HTR-8/SVneo (cell line): Measurements from ENCODE around the gene FBXW12.

Source experiments
- DNase-seq: peaks from one replicate; pipeline ENCODE4 v3.0.0; 2011; ENCODE audit warnings: low spot score, mixed read lengths; ENCODE audit not compliant: insufficient read length
- FAIRE-seq: peaks from 2 replicates; lab custom pipeline; 2011; peaks lifted over from hg19 to GRCh38; lab: Jason Lieb, UNC

FBXW12 gene

DNA sequence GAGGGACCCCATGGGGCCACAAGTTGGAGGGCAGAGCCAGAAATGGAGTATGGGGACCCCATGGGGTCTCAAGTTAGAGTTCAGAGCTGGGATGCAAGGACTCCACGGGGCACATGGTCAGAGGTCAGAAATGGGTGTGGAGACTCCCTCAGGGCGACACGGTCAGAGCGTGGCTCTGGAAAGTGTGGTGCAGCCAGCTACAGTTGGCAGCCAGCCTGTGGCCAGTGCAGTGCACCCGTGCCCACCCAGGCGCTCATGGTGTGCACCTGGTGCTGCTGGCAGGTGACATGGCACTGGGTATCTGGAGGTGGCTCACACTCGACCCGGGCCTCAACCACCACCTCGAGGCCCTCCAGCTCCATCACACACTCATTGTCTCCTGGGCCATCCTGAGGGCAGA, 46.6 kb downstream of the FBXW12 start:
- no peak for FAIRE-seq
- DNase-seq = no peak

DNA sequence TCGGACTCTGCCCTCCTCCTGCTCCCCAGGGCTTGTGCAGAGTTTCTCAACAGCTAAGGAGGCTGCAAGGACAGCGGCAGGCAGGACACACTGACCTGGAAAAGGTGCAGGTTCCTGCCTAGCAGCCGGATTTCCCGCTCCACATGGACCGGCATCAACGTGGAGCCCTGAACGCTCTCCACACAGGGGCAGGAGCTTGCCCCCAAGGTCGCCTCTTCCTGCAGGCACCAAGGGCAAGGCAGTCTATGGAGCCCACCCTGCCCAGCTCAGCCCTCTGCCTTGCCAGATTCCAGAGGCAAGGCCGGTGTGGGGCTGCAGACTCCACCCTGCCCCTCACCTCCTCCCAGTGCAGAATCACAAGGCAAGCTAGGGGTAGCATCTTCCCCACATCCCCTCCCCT, 47.1 kb downstream of the FBXW12 start:
- no peak for FAIRE-seq
- DNase-seq = no peak

DNA sequence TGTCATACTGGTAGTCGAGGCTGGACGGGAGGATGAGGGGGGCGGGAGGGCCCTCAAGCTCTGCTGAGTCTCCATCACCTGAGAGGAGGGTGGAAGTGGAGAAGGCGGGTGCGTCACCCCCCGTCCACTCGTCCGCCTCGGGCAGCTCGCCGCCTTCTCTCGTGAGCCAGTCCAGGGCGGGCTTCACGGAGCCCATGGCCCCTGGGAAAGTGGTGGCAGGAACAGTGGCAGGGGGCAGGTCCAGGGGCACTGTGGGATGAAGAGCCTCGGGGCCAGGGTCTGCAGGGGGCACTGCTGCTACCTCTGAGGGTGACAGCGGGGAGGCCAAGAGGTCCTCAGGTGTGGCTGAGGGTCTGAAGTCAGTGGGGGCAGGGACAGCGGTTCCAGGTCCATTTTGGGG, 47.6 kb downstream of the FBXW12 start:
- no peak for FAIRE-seq
- DNase-seq = no peak

DNA sequence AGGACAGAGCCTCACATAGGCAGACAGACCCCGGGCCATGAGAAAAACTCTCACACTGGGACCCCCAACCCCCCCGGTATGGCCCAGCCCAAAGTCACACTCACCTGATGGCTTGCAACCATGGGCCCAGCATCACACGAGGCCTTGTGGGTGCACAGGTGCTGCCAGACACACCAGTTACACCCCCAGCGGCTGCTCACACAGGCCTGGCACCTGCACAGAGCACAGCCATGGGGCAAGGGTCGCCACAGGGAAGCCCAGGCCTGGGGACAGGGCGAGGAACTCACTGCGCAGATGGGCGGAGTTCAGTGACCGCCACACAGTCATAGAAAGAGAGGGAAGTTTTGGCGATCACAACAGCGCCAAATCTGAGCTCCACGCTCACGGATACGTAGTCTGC, 48.5 kb downstream of the FBXW12 start:
- DNase-seq (no peak), FAIRE-seq (no peak)

DNA sequence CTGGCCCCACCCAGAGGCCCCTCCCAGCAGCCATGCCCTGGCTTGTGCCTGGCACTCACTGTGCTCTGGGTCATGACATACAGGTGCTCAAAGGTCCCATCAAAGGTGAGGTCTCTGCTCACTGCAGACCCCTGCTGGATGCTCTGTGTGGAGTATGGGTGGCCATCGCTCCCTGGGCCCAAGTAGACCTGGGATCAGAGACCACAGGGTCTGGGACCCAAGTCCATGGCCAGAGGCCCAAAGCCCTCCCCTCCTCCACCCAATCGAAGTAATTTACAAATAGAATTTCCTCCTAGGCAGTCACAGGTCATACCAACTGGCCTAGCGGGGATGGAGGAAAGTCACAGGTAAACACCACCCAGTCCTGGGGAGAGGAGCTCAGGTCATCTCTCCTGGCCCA, 50.3 kb downstream of the FBXW12 start:
- DNase-seq (no peak), FAIRE-seq (no peak)

DNA sequence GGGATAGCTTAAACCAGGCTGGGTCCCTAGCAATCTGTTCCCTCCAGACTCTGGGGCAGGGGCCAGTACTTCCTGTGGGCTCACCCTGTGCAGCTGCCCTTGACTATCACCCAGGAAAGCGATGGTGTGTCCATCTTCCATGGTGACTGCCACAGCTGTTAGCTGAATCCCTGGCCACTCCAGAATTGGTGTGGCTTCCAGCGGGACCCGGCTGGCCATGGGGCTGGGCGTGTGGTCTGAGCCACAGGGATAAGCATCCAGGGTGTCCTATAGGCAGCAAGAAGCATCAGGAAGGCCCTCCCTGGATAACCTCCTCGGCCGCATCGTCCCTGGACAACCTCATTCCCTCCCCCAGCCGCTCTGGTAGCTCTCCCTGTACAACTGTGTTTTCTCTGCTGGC, 50.7 kb downstream of the FBXW12 start:
- FAIRE-seq = no peak
- no peak for DNase-seq

DNA sequence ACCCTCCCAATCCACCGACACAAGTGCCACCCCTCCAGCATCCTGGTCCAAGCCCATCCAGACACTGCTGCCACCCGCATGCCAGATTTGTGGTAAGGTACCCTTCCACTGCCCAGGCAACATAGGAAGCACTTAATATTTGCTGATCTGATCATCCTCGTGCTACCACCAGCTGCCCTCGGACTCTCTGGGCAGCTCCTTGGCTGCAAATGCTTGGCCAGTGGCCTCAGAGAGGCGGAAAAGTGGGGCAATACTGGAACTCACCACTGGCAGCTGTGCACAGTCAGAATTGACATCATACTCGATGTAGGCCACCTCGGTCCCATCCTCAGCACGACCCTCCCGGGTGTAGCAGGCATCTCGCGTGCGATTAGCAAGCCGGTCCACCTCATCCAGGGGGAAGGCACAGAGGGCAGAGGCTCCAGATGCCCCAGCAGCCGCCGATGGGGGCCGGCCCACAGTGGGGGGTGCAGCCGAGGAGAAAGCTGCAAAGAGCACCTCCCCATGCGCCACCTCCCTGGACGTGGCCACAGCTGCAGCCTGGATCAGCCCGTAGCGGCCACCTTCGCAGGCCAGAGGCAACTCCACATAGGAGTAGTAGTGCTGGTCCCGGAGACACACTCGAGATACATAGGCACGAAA, 51.3 kb downstream of the FBXW12 start:
- no peak for FAIRE-seq
- DNase-seq = no peak

DNA sequence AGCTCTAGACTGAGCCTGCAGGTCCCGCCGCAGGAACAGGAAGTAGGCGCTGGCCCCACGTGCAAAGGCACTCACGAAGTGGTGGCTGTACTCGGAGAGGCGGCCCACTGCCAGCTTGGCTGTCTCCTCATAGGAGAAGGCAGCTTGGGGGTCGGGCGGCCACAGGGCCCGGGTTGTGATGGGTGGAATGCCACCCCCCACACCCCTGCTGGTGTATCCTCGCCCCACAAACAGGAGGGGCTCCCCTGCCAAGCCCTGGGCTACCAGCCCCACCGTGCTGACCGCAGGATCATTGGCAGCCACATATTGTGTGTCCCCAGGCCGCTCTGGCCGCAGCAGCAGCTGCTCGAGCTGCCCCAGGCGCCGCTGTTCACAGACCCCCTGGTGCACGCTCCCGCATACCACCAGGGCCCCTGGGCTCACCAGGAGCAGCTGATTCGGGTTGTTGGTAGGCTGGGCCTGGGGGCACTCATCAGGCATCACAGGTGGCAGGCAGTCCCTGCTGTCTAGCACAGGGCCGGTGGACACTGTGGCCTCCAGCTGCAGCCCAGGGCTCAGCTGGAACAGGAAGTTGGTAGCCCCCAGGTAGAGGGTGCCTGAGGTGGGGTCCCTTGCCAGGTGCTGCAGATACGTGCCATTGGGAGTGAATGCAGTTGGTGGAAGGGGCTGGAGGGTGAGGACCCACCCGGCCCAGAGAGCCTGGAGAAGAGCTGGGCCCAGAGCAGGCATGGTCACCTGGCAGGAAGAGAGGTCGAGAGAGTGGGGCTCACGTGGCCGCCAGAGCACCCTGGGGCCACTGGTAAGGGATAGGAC, 52.1 kb downstream of the FBXW12 start:
- FAIRE-seq (no peak), DNase-seq (no peak)

DNA sequence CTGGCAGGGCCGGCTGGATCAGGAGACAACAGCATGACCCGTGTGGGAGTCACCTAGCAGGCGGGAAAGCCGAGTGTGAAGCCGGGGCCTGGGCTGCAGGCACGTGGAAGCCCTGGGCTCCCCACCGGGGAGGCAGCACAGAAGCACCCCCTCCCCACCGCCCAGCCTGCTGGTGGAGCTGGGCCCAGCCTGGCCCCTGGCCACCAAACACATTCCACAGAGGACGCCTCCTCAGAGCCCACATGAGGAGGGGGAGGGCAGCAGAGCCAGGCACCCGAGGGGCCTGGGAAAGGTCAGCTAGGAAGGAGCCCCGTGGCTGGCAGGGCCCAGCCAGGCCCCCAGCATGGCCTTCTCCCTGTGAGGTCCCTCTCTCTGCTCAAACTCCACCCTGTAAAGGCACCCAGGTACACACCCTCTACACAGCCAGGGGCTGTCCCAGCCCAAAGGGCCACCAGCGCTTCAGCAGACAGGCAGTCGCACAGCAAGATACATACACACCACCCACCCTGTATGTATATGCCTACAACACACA, 53.3 kb downstream of the FBXW12 start:
- FAIRE-seq = no peak
- DNase-seq = no peak

DNA sequence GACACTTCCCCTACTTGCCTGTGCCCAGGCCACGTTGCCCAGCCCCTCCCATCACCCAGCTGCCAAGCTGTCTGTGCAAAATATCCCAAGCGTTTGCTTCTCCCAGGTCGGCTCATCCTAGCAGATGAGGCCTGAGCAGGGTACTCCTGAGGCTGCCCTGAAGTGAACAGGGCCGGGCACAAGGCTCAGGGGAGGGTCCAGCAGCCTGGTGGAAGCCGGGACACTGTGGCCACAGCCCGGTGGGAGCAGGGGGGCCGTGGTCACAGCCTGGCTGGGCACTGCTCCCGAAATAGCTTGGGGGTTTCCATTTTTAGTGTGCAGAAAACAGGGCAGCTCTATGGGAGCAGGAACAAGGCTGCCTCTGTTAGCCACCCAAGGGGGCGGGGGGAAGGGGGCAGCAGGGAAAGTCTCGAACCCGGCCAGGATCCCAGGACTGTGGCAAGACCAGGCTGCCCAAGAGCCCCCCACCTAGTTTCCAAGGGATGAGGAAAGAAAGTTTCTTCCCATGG, 54.4 kb downstream of the FBXW12 start:
- DNase-seq (no peak), FAIRE-seq (no peak)

DNA sequence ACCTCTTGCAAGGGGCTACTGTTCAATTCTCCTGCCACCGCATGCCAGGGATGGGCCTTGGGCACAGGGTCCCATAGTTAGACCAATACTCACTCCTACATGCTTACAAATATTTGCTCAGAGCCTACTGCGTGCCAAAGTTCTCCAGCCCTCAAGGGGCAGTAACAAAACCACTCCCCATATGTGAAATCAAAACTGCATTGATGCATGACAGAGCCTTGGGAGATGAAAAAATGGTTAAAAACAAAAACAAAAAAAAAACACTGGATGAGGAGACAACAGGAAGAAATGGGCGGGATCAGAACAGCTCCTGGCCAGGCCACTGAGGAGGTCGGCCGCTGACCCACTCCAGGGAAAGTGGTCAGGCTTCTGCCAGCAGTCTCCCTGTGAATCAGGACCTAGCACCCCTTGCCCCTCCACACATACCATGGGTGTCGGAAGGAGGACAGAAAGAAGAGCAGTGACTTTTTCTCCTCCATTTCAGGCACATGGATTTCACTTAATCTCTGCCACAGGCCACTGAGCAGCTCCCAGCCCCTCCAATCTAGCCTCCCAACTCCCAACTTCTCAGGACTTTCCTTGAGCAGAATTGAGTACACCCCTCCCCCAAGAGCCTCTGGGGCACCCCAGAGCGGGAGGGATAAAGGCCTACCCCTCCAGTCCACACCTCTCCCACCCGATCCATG, 55.1 kb downstream of the FBXW12 start:
- FAIRE-seq (no peak), DNase-seq (no peak)

DNA sequence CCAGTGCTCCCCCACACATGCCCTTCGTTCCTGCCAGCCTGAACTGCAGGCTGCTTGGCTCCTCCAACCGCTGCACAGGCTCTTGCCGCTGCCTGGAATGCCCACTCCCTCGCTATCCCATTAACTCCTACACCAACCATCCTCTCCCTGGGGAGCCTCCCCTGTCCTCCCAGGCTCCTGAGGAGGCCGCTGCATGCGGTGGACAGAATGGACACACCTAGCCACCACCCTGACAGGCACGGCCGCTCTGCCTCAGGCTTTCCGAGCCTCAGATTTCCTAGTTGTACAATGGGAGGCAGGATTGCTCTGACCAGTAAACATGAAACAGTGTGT, 55.6 kb downstream of the FBXW12 start:
- FAIRE-seq = peak; percentile 23
- DNase-seq = no peak

DNA sequence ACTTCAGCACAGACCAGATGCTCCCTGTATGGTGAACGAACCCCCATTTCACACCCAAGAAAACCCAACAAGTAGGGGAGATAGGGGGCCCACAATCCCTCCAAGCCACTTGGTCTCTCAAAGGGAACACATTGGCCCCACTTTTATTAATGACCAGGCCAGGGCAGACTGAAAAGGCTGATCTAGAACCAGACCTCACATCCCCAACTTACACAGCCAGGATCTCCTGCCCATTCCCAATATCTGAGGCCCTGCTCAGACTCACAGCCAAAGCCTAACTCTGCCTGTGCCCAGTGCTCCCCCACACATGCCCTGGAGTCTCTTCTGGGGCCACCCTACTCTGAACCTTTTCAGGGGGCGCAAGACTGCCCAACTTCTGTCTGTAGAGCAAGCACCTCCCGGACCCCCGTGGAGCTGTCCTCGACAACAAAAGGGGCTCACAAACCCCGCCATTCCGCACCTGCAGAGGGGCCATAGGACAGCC, 56.1 kb downstream of the FBXW12 start:
- no peak for FAIRE-seq
- DNase-seq = no peak

DNA sequence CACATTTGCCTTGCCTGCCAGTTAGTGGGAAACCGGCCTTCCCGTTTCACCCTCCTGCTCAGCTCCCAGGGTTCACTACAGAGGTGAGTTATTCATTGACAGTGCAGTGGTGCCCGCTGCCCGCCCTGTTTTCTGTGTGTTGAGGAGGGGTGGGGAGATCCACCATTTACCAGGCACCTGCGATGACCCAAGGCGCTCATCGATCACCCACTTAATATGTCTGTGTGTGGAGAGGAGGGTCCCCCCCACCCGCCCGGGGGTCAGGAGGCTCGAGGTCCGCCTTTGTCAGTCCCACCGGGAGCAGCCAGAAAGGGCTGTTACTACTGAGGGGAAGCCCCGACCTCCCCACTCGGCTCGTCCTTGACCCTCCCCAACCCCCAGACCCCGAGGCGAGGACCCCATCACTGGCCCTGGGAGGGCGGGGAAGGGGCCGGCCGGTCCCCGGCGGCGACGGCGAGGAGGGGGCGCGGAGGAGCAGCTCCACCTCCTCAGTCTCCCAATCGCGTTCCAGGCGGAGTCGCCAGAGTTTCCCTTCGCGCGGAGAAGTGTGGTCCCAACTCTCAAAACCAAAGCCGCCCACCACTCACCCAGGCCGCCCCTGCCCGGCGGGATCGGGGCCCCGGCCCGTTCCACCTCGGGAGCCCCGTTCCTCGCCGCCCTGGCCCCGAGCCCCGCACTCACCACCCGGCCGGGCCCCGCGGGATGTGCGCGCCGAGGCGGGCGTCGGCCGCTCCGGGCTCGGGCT, 56.7 kb downstream of the FBXW12 start:
- FAIRE-seq (no peak), DNase-seq (peak; percentile 34)

DNA sequence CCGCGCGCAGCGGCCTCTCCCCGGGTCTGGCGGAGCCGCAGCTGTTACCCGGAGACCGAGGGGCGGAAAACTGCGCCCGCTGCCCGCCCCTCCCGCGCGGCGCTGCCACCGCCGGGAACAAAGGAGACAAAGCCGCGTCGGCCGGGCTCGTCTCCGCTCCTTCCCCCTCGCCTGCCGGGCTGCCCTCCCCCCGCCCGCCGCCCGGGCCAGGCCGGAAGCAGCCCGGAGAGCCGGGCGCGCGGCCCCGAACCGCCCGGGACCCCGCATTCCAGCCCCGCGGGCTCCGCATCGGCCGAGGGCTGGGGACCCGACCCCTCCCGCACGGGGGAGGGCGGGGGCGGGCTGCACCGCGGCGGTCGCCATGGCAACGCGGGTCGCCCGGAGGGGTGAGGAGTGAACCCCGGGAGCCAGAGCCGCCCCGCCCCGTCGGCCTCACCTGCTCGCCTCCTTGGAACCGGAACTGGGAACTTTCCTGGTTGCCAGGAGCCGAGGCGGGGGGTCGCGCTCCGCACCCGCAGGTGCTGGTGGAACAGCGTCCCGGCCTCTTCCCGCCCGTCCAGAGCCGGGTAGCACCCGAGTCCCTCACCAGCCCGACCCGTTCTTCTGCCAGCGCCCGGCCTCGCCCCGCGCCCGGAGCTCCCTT, 57.4 kb downstream of the FBXW12 start:
- peak; percentile 51 for FAIRE-seq
- DNase-seq = peak; percentile 47

DNA sequence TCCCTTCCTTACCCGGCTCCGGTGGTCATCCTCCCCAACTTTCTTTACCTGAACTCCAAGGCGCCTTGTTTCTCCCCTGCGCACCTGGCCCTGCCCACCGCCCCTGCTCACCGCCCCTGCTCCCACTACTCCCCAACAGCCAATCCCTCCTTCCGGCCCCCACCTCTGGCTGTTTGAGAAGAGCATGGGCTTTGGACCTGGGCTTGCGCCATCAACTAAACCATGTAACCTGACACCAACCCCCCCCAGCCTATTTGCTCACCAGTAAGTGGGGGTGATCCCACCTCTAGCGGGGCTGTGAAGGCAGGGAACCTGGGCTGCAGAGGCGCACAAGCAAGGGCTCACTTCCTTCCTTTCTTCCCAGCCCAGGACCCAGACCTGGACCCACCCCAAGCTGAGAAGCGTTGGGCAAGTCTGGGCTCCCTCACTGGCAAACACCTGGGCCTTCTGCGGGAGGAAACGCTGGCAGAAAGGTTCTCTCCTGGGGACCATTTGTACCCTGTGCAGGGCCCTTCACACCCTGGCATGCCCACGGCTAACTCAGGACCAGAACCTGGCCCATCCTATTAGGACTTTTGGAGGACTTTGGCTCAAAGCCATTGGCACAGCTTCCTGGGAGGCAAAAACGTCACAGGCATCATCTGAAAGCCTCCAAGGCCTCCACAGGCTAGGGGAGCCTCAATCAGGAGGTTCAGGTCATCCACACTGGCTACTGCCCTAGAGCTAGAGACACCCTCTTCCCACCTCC, 58.1 kb downstream of the FBXW12 start, which contains the start of gene PLXNB1:
TSS of gene PLXNB1 (minus strand) at position 127 of the 748 bp plus-strand sequence. CDS start 5,475 bp downstream, outside the sequence.
- peak; percentile 58 for FAIRE-seq
- peak; percentile 69 for DNase-seq

DNA sequence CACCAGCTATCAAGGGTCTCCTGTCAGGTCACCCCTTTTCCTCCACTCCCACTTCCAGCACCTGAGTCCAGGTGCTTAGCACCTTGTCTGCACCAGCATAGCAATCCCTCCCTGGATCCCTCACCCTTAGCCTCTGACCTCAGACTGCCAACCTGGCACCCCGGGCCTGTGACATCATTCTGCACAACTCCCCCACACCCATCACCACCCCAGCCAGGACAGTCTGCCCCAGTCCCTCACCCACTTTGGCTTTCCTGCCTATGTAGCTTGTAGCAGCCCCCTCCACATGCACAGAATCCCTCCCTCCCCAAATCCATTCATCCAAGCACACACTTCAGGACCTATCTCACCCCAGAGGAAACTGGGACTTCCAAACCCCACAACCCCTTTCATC, 58.7 kb downstream of the FBXW12 start:
- no peak for DNase-seq
- no peak for FAIRE-seq

DNA sequence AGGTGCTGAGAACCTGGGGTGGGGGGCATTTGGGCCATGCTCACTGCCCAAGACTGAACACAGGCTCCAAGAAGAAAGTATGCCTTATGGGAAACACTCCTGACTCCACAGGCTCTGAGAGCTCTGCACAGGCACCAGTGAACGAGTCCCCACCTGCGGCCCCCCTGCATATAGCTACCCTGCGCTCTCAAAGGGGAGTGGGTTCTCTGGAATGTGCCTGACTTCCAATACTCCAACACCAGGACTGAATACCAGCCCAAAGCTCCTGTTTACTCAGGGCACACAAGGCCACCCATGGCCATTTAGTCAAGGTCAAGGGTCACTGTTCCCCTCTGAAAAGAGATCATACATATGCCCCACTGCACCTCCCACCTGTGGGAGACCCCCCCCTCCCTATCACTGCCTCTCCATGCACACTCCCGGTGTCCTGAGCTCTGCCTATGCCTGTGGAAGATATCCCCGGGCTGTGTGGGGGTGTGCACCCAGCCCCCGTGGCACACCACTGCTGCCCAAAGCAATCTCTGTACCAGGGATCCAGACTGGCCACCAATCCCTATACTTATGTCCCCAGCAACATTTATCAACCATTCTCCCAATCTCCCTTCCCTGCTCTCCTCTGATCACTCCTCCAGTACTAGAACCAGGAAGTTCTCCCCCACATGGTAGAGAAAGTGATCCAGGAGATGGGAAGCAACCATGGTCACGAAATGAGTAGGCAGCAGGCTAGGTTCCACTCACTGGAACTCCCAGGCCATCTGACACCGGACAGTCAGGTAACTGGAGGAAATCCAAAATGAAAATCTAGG, 59.4 kb downstream of the FBXW12 start:
- FAIRE-seq (no peak), DNase-seq (no peak)
